ENCODE results near the gene NHS.

Gene NHS

DNA sequence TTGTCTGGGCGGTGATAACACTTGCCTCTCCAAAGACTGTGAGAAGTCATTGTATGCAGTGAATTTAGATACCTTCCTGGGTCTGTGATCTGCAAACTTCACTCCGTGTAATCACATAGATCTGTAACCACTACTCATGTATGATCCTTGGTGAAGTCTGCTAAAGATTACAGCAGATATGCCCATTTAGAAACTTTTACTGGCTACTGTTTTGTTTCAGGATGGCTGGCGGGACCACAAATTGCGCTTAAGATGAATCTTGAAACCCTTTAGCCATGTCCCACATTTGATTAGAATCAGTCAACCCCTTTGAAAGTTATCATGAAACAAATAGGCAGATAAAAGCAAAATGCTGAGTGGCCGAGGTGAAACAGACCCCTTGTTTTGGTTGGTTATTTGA, 235.8 kb downstream of the NHS start:
- no peak overlapping the region for H3K4me3 Mint-ChIP-seq
- H3K36me3 Mint-ChIP-seq: no peaks in the 10 kb centered on the region
- H3K9me3 Mint-ChIP-seq: no peaks in the 10 kb centered on the region
- no peak overlapping the region for H3K27ac Mint-ChIP-seq
- H3K27me3 Mint-ChIP-seq: no peaks in the 10 kb centered on the region
- peaks cover 12% of the 10 kb centered on the region for H3K4me1 Mint-ChIP-seq

DNA sequence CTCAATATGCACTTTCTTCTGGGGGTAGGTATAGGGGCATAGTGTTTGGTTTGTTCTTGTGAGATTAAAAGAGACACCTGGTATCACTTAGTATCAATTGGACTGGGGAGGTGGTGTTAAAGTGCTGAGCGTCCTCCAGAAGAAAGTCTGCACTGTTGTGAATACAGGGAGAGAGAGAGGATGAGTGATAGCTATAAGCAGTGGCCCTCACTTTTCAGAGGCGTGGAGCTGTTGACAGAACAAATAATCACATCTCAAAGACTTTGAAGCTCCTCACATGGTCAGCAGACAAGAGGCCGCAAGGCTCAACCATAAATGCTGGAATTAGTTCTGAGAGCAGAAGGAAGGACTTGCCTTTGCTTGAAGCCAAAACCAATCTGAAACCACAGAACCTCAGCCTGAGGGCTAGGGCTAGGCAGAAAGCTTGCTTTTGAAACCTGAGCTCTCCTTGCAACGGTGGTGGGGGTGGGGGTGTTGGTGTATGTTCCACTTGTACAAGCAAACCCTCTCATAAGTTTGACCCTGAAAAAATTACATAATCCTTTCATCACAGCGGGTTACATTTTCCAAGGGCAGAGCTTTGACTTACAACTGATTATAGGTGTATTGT, 239.1 kb downstream of the NHS start:
- H3K27ac Mint-ChIP-seq: no peak overlapping the region
- no peaks in the 10 kb centered on the region for H3K36me3 Mint-ChIP-seq
- H3K4me3 Mint-ChIP-seq: no peak overlapping the region
- H3K4me1 Mint-ChIP-seq: peaks cover 12% of the 10 kb centered on the region
- no peaks in the 10 kb centered on the region for H3K9me3 Mint-ChIP-seq
- H3K27me3 Mint-ChIP-seq: no peaks in the 10 kb centered on the region

DNA sequence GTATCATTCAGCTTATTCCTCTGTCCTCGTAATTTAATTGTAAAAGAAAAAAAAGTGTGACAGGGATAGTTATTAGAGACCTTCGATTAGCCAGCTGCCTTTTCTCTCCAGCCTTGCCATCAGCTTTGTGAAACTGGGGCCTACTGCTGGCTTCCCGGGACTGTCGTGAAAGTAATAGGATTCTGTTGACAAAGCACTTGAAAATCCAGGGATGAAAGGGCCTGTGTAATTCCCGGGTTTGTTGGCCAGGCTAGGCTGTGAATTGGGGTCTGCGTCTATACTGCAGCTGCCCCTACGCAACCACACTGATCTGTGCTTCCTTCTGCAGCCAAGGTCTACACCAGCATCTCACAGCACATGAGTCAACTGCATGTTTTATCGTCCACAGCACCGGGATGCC, 241.9 kb downstream of the NHS start:
- Mint-ChIP-seq H3K36me3 (no peaks in the 10 kb centered on the region), H3K27ac (no peak overlapping the region), H3K27me3 (no peaks in the 10 kb centered on the region), H3K4me1 (peaks cover 12% of the 10 kb centered on the region), H3K4me3 (no peak overlapping the region), H3K9me3 (no peaks in the 10 kb centered on the region)

DNA sequence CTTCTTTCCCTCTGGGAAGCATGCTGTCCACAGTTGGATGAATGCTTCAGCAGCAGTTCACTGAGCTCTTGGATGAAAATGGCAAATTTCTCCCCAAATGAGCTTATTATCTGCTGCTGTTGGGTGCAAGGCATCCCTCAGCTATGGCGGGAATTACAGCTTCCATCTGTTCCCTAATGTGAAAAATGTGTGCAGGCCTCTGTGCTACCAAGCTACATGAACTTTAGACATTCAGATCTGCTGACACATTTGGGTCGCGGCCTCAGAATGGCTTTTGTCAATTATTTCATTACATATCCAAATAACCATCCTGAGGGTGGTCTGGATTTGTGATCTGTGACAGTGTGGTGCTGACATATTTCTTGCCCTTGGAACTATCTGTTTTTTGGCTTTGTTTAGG, 242.8 kb downstream of the NHS start:
- H3K27ac Mint-ChIP-seq: no peak overlapping the region
- peaks cover 12% of the 10 kb centered on the region for H3K4me1 Mint-ChIP-seq
- no peak overlapping the region for H3K4me3 Mint-ChIP-seq
- no peaks in the 10 kb centered on the region for H3K36me3 Mint-ChIP-seq
- no peaks in the 10 kb centered on the region for H3K27me3 Mint-ChIP-seq
- no peaks in the 10 kb centered on the region for H3K9me3 Mint-ChIP-seq

DNA sequence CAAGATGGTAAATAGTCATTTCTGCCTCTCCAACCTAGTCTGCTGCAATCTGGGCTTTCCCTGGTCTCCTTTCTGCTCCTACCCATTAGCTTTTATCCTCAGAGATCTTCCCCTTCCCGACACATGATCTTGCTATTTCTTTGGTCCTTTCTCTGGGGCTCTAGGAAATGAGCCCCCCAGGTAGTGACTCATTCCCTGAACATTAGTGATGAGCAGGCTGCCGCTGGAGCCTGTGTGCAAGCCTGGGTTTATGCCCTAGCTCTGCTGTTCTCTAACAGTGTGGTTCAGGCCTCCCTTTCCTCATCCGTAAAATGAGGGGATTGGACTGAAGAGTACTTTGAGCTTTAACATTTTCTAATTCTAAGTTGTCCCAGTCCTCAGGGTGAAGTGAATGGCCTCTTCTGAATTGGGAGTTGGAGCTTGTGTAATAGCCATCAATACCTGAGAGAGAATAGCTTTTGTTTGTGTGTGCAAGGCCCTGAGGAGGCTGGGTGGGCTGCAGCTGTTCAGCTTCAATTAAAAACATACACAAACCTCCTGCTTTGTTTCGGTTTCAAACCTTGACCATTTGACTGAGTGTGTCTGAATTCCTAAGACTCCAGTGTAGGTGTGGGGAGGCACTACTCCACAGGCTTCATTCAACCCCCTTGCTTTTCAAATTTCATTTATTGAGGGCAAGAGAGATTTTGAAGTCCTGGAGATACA, 246.7 kb downstream of the NHS start:
- Mint-ChIP-seq H3K27ac (no peak overlapping the region), H3K4me1 (no peaks in the 10 kb centered on the region), H3K36me3 (no peaks in the 10 kb centered on the region), H3K9me3 (no peaks in the 10 kb centered on the region), H3K4me3 (no peak overlapping the region), H3K27me3 (no peaks in the 10 kb centered on the region)

DNA sequence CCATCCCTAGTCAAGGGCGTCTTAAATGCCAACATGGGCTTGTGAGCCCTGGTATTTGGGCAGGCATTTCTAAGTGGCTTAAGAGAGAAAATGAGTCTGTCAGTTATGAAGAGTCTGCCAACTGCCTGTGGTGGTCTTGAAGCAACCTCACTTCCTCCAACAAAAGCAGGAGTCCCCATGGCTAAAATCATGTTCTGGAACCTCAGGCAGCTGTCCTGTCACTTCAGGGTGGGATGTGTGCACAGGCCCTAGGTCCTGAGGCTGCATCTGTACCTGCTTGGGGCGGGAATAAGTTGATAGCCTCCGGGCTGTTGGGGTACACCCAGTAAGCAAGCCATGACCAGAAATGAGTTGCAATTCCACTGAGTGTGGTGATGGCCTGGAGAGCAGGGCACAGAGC, 247.3 kb downstream of the NHS start:
- Mint-ChIP-seq H3K27me3 (no peaks in the 10 kb centered on the region), H3K4me1 (no peaks in the 10 kb centered on the region), H3K36me3 (no peaks in the 10 kb centered on the region), H3K4me3 (no peak overlapping the region), H3K9me3 (no peaks in the 10 kb centered on the region), H3K27ac (no peak overlapping the region)

DNA sequence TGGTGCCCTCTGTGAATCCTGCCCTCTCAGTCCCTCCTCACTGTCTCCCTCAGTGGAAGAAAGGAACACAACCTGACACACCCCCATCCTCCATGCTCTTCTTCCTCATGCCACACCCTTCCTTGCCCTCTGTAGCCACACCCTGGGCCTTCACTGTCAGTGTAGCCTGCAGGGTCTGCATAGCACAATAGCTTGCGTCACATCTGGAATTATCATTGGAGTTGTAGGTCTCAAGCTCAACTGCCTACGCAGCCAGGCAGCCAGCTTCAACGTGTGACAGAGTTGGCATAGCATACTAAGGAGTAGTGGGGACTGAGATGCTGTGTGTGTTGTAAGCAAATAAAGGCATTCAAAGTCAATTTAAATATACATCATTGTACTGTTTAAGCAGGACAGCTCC, 248.8 kb downstream of the NHS start:
- Mint-ChIP-seq H3K36me3 (no peaks in the 10 kb centered on the region), H3K27me3 (no peaks in the 10 kb centered on the region), H3K4me1 (no peaks in the 10 kb centered on the region), H3K4me3 (no peak overlapping the region), H3K27ac (no peak overlapping the region), H3K9me3 (no peaks in the 10 kb centered on the region)

DNA sequence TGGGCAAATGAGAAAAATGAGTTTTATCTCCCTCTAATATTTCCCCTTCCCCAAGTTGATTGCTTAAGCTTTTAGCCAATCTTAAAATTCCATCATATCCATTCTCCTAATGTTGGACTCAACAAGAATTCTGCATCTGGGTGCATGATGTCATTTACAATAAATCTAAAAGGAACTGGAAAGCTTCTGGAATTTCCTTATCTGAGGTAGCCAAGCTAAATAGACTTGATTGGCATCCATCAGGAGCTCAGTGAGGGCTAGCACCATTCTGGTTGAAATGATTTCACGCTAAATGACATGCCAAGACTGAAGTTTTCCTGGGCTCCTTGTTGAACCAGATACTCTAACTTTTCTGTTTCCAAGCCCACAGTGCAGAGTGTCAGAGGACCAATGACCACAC, 252.0 kb downstream of the NHS start:
- Mint-ChIP-seq H3K27me3 (peaks cover 1% of the 10 kb centered on the region), H3K9me3 (no peaks in the 10 kb centered on the region), H3K36me3 (no peaks in the 10 kb centered on the region), H3K4me1 (no peaks in the 10 kb centered on the region), H3K27ac (no peak overlapping the region), H3K4me3 (no peak overlapping the region)

DNA sequence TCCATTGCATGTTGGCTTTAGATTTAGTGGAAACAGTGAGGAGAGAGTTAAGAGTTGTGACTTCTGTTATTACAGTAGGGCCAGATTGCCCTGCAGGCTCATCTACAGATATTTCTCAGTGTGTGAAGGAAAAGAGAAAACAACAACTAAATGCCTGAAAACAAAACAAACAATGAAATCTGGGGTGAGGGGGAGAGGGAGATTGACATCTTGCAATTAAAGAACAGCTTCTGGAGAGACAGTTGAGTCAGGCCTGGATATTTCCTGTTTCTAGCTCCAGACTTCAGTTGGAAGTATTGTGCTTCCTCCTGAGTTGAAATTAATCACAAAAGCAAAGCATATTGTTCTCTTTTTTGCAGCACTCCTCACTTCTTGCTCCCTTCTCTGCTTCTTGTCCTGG, 254.0 kb downstream of the NHS start:
- Mint-ChIP-seq H3K27me3 (peaks cover 1% of the 10 kb centered on the region), H3K27ac (no peak overlapping the region), H3K9me3 (no peaks in the 10 kb centered on the region), H3K4me1 (peaks cover 4% of the 10 kb centered on the region), H3K4me3 (no peak overlapping the region), H3K36me3 (no peaks in the 10 kb centered on the region)

DNA sequence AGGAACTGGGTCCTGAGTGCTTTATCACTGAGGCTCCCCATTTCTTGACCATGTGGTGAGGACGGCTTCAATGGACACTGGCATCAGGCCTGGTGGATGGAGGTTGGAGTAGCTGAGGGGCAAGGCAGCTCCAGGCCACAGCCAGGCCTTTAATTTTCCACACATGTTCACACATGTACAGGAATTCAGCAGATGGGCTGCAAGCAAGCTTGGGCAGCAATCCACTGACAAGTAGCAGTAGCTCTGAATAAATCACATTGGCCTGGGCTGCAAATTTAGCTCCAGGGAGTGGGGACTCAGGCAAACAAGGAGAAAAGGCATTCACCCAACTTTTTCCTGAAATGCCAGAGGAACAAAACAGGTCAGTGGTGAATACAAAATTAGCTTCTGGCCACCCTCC, 254.5 kb downstream of the NHS start:
- peaks cover 1% of the 10 kb centered on the region for H3K27me3 Mint-ChIP-seq
- H3K36me3 Mint-ChIP-seq: no peaks in the 10 kb centered on the region
- H3K9me3 Mint-ChIP-seq: no peaks in the 10 kb centered on the region
- H3K27ac Mint-ChIP-seq: no peak overlapping the region
- peaks cover 4% of the 10 kb centered on the region for H3K4me1 Mint-ChIP-seq
- H3K4me3 Mint-ChIP-seq: no peak overlapping the region

DNA sequence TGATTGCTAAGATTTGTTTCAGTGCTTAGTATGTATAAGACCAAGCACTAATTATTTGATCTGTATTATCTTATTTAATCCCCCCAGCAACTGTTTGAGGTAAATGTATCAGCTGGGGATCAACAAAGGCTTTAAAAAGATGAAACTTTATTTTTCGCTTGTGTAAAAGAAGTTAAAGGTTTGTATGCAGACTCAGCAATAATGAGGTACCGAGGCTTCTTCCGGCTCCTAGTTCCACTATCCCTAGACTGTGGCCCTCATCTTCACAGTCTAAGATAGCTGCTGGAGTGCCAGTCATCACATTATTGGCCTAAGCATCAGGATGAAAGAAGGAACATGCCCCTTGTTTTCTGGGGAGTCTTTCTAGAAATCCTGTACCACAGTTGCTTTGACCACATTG, 256.6 kb downstream of the NHS start:
- Mint-ChIP-seq H3K4me3 (no peak overlapping the region), H3K36me3 (no peaks in the 10 kb centered on the region), H3K27me3 (peaks cover 1% of the 10 kb centered on the region), H3K4me1 (peaks cover 4% of the 10 kb centered on the region), H3K9me3 (no peaks in the 10 kb centered on the region), H3K27ac (no peak overlapping the region)

DNA sequence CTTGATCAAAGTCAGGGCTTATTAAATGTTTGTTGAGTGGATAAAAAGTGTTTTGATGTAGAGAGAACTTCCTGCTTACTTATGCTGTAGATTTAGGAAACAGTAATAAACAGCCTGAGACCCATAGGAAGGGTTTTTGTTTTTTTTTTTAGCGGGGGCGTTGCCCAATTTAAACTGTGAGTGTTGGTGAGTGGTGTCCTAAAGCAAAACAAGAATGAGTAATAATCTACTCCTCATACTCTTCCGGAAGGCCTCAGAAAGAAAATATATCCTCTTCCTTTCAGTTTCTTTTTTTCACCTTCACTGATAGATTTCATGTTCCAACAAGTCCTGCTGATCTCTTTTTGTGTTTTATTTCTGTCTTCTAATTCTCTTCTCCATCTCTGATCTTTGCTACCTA, 257.9 kb downstream of the NHS start:
- Mint-ChIP-seq H3K4me1 (peaks cover 4% of the 10 kb centered on the region), H3K9me3 (no peaks in the 10 kb centered on the region), H3K4me3 (peak overlapping the region; percentile 36), H3K27ac (no peak overlapping the region), H3K36me3 (no peaks in the 10 kb centered on the region), H3K27me3 (peaks cover 1% of the 10 kb centered on the region)

DNA sequence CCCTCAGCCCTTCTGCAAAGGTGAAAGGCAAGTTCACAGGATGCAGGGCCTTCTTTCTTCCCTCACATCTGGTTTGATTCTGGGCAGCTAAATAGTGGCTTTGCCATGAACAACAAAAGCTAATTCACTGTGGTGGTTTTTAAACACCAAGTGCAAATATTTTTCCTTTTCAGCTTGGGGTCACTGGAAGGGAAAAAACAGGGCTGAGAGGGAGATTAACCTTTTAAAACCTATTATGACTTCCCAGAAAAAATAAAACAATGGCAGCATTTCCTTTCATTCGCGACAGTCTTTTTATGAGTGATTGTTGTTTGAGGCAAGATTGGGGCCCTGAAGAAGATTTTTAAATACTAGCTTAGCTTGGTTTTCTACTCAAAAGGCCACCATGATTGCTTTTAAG, 258.5 kb downstream of the NHS start:
- H3K4me1 Mint-ChIP-seq: peaks cover 4% of the 10 kb centered on the region
- H3K27me3 Mint-ChIP-seq: peaks cover 1% of the 10 kb centered on the region
- H3K9me3 Mint-ChIP-seq: no peaks in the 10 kb centered on the region
- no peak overlapping the region for H3K4me3 Mint-ChIP-seq
- H3K27ac Mint-ChIP-seq: no peak overlapping the region
- no peaks in the 10 kb centered on the region for H3K36me3 Mint-ChIP-seq

DNA sequence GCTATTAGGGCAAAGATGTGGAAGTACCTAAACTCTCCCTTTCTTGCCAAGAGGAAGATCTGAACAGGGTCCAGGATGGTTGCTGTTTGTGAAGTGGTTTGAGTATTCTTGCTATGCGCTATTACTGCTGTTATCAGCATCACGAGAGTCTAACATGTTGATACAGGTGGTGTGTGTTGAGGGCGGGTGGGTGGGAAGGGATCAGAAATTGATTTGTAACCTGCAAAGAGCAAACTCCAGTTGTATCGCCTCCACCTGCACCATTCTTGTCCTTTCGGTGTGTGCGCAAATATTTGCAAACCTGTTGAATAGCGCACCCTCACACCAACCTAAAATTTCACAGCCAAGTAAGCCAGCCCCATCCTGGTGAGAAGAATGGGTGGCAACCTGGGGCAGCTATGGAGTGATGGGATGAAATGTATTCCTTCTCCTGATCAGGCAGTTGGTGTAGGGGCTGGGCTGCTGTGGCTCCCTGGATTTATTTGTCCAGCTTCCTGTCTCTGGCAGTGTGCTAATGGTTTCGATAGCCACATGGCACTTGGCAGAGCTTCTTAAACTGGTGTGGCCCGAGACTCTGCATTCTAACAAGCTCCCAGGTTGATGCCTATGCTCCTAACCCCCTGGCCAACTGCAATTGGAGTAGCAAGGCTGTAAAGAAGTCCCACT, 259.7 kb downstream of the NHS start:
- Mint-ChIP-seq H3K4me1 (peaks cover 4% of the 10 kb centered on the region), H3K27ac (no peak overlapping the region), H3K27me3 (no peaks in the 10 kb centered on the region), H3K9me3 (no peaks in the 10 kb centered on the region), H3K36me3 (no peaks in the 10 kb centered on the region), H3K4me3 (no peak overlapping the region)

DNA sequence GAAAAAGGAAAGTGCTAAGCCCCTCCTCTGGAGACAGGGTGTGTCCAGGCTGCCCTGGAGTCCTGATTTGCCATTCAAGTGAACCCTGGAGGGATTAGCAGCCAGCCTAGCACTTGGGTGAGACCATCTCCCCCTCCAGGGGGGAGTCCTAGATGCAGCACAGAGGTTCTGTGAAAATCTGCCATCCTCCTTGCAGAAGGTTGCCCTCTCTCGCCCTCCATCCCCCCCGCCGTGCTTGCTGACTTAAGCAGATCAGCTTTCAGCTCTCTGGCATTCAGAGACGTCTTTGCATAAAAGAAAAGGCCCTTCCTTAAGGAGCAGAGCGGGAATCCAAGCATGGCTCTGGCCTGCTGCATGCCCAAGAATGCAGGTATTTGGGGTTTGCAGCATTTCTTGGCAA, 260.2 kb downstream of the NHS start:
- Mint-ChIP-seq H3K27ac (no peak overlapping the region), H3K9me3 (no peaks in the 10 kb centered on the region), H3K36me3 (no peaks in the 10 kb centered on the region), H3K4me1 (peaks cover 4% of the 10 kb centered on the region), H3K4me3 (no peak overlapping the region), H3K27me3 (no peaks in the 10 kb centered on the region)

DNA sequence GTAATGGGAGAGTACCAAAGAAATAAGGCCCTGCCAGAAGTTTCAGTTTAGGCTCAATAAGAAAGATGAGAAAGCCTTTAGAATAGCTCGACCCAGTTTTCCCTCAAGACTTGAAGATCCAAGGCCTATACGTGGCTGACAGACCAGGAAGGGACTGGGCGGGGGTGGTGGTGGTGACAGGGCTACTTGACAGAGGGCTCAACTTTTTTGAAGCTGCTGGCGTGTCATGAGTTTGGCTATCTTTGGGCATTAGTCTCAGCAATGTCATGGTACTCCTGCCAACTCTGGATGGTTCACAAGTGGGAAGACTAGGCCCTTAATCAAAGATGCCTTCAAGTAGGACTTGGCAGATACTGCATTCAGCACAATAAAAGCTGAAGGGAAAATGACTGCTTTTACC, 262.2 kb downstream of the NHS start:
- Mint-ChIP-seq H3K9me3 (no peaks in the 10 kb centered on the region), H3K27ac (no peak overlapping the region), H3K27me3 (no peaks in the 10 kb centered on the region), H3K36me3 (no peaks in the 10 kb centered on the region), H3K4me1 (peaks cover 4% of the 10 kb centered on the region), H3K4me3 (no peak overlapping the region)
